B cell (primary cell): Measurements from ENCODE around the gene FAAH2. TPM values are rescaled to one million over a fixed set of nuclear protein-coding genes. Genes with fewer than 3 reads are reported as not detected.

Source experiments
- ATAC-seq: fragments of 200-7000 bp; cut with Tn5 transposase; one replicate; pipeline ENCODE4 v1.10.0; 2021; ENCODE audit warnings: low read depth, mild to moderate bottlenecking, moderate number of reproducible peaks, moderate library complexity
- CTCF ChIA-PET: fragments of 350-600 bp; sonication (Branson Sonifier 250); formaldehyde crosslinking; loops from one replicate; lab custom pipeline; 2021; ENCODE audit warnings: antibody characterized with exemption, inconsistent platforms; lab: Charles Lee
- POLR2A ChIA-PET: fragments of 350-600 bp; sonication (Branson Sonifier 250); formaldehyde crosslinking; loops from one replicate; lab custom pipeline; 2021; ENCODE audit warnings: antibody characterized with exemption; lab: Charles Lee
- DNase-seq: peaks from one replicate; pipeline ENCODE4 v3.0.0; 2013
- H2AFZ ChIP-seq: 2 replicates; pipeline ENCODE4 v1.6.1; 2012; ENCODE audit warnings: mild to moderate bottlenecking, low read depth, low read length; ENCODE audit not compliant: insufficient read depth, poor library complexity, severe bottlenecking
- H3K27ac ChIP-seq, 2 donors: 1 replicate in 1 of 2; 2 replicates in 1 of 2; pipeline ENCODE4 v1.5.1; 2012 to 2013; ENCODE audit warnings: low read length in 2 of 2, mild to moderate bottlenecking in 2 of 2, moderate library complexity in 1 of 2
- H3K27me3 ChIP-seq, 4 experiments: fragments of 200-600 bp in 1 of 4; sonication (generic) in 1 of 4; replicated peaks in 1 of 4; 1 replicate in 2 of 4; 2 replicates in 2 of 4; pipeline versions ENCODE4 v1.6.1 to v1.7.0; 2013 to 2016; ENCODE audit warnings: low read length in 3 of 4, mild to moderate bottlenecking in 2 of 4, mixed read lengths in 1 of 4, moderate library complexity in 1 of 4; ENCODE audit not compliant: insufficient read depth in 4 of 4, control insufficient read depth in 3 of 4; ENCODE audit errors: control extremely low read depth in 1 of 4
- H3K36me3 ChIP-seq, 2 experiments: replicated peaks in 1 of 2; 1 replicate in 1 of 2; 2 replicates in 1 of 2; pipeline versions ENCODE4 v1.6.1 to v1.7.1; 2013; ENCODE audit warnings: low read length in 1 of 2; ENCODE audit not compliant: insufficient read depth in 2 of 2, control insufficient read depth in 1 of 2; ENCODE audit errors: control extremely low read depth in 1 of 2, extremely low read depth in 1 of 2
- H3K4me1 ChIP-seq, 2 donors: fragments of 200-600 bp in 1 of 2; sonication (generic) in 1 of 2; 1 replicate in 1 of 2; 2 replicates in 1 of 2; pipeline versions ENCODE4 v1.5.1 to v1.6.1; 2013 to 2017; ENCODE audit warnings: low read length in 2 of 2; ENCODE audit not compliant: control insufficient read depth in 2 of 2, insufficient read depth in 2 of 2
- H3K4me2 ChIP-seq: replicated peaks from 2 replicates; pipeline ENCODE3; 2012; ENCODE audit warnings: mild to moderate bottlenecking, low read depth, low read length; ENCODE audit not compliant: poor library complexity, severe bottlenecking
- H3K4me3 ChIP-seq, 5 experiments: fragments of 200-600 bp in 1 of 5; sonication (generic) in 1 of 5; 1 replicate in 3 of 5; 2 replicates in 2 of 5; pipeline versions ENCODE4 v1.5.1 to v1.7.0; 2011 to 2016; ENCODE audit warnings: low read length in 4 of 5, mild to moderate bottlenecking in 4 of 5, low read depth in 2 of 5, control low read depth in 1 of 5, moderate library complexity in 1 of 5; ENCODE audit not compliant: insufficient read depth in 1 of 5; ENCODE audit errors: control extremely low read depth in 1 of 5, extremely low read depth in 1 of 5
- H3K79me2 ChIP-seq: fragments of 200-600 bp; sonication (generic); one replicate; pipeline ENCODE4 v1.6.0; 2016; ENCODE audit warnings: low read length; ENCODE audit not compliant: control insufficient read depth, insufficient read depth
- H3K9ac ChIP-seq: fragments of 200-600 bp; sonication (generic); 2 replicates; pipeline ENCODE4 v1.6.1; 2017; ENCODE audit warnings: mild to moderate bottlenecking, low read length, moderate library complexity
- H3K9me3 ChIP-seq, 3 donors: one replicate each; pipeline versions ENCODE4 v1.6.1 to v1.7.1; 2013; ENCODE audit warnings: low read length in 2 of 3; ENCODE audit not compliant: control insufficient read depth in 2 of 3, insufficient read depth in 1 of 3; ENCODE audit errors: control extremely low read depth in 1 of 3
- H4K20me1 ChIP-seq: 2 replicates; pipeline ENCODE4 v1.6.0; 2012; ENCODE audit warnings: mild to moderate bottlenecking, low read length; ENCODE audit not compliant: insufficient read depth, control insufficient read depth, poor library complexity, severe bottlenecking
- H3K27ac Mint-ChIP-seq: one replicate; pipeline ENCODE4 v1.8.0; 2021; ENCODE audit warnings: mixed read lengths
- H3K27me3 Mint-ChIP-seq: one replicate; pipeline ENCODE4 v1.8.0; 2021; ENCODE audit warnings: mixed read lengths
- H3K4me1 Mint-ChIP-seq: one replicate; pipeline ENCODE4 v1.8.0; 2021; ENCODE audit warnings: mixed read lengths
- H3K4me3 Mint-ChIP-seq: one replicate; pipeline ENCODE4 v1.8.0; 2021; ENCODE audit warnings: mixed read lengths
- H3K9me3 Mint-ChIP-seq: one replicate; pipeline ENCODE4 v1.8.0; 2022; ENCODE audit warnings: mixed read lengths; ENCODE audit not compliant: insufficient read depth
- CTCF ChIP-seq: fragments of 200-600 bp; IDR thresholded peaks from one replicate; pipeline ENCODE4 v1.8.0; 2022; ENCODE audit warnings: antibody characterized with exemption, mild to moderate bottlenecking
- EZH2 ChIP-seq: IDR thresholded peaks from 2 replicates; pipeline ENCODE4 v1.6.1; 2012; ENCODE audit warnings: borderline replicate concordance, low read depth, mild to moderate bottlenecking, moderate library complexity, low read length; ENCODE audit not compliant: insufficient read depth, poor library complexity, severe bottlenecking
- WGBS: methylation state at CpG from one replicate; pipeline ENCODE4 v1.1.5; 2013; ENCODE audit warnings: missing lambda C conversion rate; ENCODE audit not compliant: insufficient coverage; 5-methylcytosine and 5-hydroxymethylcytosine counted together
- intact Hi-C: fragments of 100-400 bp; cut with micrococcal nuclease; formaldehyde crosslinking; loops from one replicate; pipeline ENCODE4 v1.10.0; 2022
- polyA plus RNA-seq: library from polyadenylated mRNA; depleted of rRNA; stranded (reverse); fragments of >200 nt; gene quantifications from 2 replicates; pipeline ENCODE4 v1.2.3, GENCODE V29; 2012
- total RNA-seq, 2 donors: library from RNA; stranded (reverse); fragments of 120-200 nt in 1 of 2; gene quantifications; 1 replicate in 1 of 2; 2 replicates in 1 of 2; pipeline versions ENCODE4 v1.2.3 to v1.2.4, GENCODE V29; 2013 to 2022

The FAAH2 gene
- total and polyA plus RNA-seq, 2 donors (not counting 1 experiment from before 2014, with no cell fraction given) = 0.85 to 18.0 TPM

- Histone ChIP-seq H4K20me1 (no peaks in the 10 kb centered on the region), H3K4me3 (no peak overlapping the region), H3K36me3 (no peaks in the 10 kb centered on the region), H3K4me2 (no peak overlapping the region), H3K27me3 (no peaks in the 10 kb centered on the region), H3K9me3 (no peaks in the 10 kb centered on the region), H3K4me1 (peaks cover 0 to 4% of the 10 kb centered on the region in 2 donors), H3K79me2 (no peaks in the 10 kb centered on the region), H3K9ac (no peak overlapping the region), H3K27ac (no peak overlapping the region), H2AFZ (no peak overlapping the region)
- CTCF ChIA-PET = no interaction called here
- DNase-seq = no peak
- peaks cover 18% of the 10 kb centered on the region for H3K4me1 Mint-ChIP-seq
- no peak overlapping the region for H3K4me3 Mint-ChIP-seq
- H3K9me3 Mint-ChIP-seq = no peaks in the 10 kb centered on the region
- POLR2A ChIA-PET = no interaction called here
- TF ChIP-seq CTCF (no peak), EZH2 (no peak)
- peak overlapping the region; percentile 26 for H3K27ac Mint-ChIP-seq
- no CpG with 5 or more reads among the region's 3 CpGs for WGBS
- no peak for ATAC-seq
- intact Hi-C loops = no loop called here
- no peaks in the 10 kb centered on the region for H3K27me3 Mint-ChIP-seq
Measured at GRCh38 chrX:57285001-57285400, 1.5 kb upstream of the FAAH2 start.

GRCh38 chrX:57289089-57289488 is 2.6 kb downstream of the FAAH2 start:
- intact Hi-C loops = no loop called here
- ATAC-seq (no peak), DNase-seq (no peak)
- ChIA-PET POLR2A (no interaction called here), CTCF (no interaction called here)
- Mint-ChIP-seq H3K9me3 (no peaks in the 10 kb centered on the region), H3K27me3 (no peaks in the 10 kb centered on the region), H3K4me1 (peaks cover 18% of the 10 kb centered on the region), H3K4me3 (no peak overlapping the region), H3K27ac (no peak overlapping the region)
- no peak overlapping the region for H3K4me2 ChIP-seq
- WGBS = no CpG with 5 or more reads among the region's 1 CpG
- no peaks in the 10 kb centered on the region for H3K36me3 ChIP-seq
- peaks cover 0 to 4% of the 10 kb centered on the region in 2 donors for H3K4me1 ChIP-seq
- TF ChIP-seq CTCF (no peak), EZH2 (no peak)
- no peaks in the 10 kb centered on the region for H3K27me3 ChIP-seq
- H3K4me3 ChIP-seq = no peak overlapping the region
- no peaks in the 10 kb centered on the region for H3K79me2 ChIP-seq
- no peak overlapping the region for H3K27ac ChIP-seq
- H4K20me1 ChIP-seq = no peaks in the 10 kb centered on the region
- H2AFZ ChIP-seq = no peak overlapping the region
- no peak overlapping the region for H3K9ac ChIP-seq
- no peaks in the 10 kb centered on the region for H3K9me3 ChIP-seq
